HCEC 1CT (cell line): ENCODE measurements around the gene CD7.

ENCODE experiments used
- DNase-seq: peaks from one replicate; pipeline ENCODE4 v3.0.0-alpha.2; 2017

CD7 gene

DNA sequence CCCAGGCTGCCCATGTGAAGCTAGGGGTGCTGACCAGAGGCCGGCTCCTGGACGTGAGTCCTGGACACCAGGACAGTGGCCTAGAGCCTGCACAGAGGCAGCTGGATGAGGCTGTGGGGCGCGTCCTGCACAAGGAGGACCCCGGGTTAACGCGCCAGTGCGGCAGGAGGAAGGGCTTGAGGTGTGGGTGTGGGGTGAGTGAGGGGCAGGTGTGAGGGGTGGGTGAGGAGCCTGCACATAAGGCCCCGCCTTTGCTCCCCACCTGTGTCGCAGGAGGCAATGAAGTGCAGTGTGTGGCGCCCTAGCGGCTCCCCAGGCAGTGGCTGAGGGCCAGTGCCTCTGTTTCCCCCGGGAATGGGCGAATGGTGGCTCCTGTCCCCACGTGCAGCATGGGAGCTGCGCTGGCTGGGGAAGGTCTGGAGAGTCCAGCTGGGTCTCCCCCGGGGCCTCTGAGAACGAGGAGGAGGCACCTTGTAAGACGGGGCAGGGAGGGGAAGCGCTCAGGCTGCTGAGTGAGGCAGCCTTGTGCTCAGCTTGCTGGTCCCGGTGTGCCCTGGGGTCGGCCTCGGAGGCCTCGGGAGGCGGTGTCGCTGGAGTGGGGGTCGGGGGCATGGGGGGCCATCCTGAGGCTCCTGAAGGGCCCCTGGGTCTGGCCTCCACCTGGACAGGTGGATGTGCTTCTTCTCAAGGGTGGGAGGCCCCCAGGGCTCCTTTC, 3.2 kb downstream of the CD7 start:
- DNase-seq = no peak

DNA sequence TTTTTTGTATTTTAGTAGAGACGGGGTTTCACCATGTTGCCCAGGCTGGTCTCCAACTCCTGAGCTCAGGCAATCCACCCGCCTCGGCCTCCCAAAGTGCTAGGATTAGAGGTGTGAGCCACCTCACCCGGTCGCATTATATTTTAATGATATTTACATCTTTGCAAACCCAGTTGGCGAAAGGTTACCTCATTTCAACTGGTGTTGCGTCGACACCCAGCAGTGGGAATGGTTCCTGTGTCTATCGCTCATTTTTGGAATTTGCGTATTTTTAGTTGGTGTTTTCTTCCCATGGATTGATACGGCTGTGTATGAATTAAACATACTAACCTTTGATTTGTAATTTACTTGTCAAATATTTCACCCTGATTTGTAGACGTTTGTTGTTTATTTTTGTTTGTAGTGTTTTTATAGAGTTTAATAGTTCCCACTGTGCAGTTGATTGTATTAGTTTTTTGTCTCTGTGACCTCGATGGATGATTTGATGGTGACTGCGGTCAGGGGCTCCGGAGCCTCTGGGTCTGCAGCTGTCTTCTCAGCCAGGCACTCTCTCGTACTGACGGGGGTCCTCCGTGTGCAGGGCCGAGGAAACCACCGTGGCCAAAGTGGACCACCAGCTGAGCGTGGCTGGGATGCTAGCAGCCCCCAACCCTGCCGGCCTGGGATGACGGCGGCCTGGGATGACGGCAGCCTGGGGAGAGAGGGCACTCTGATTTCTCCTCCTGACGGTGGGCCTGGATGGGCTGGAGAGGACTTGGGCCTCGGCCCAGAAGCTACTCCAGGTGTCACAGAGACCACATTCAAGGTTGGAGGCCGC, 4.0 kb downstream of the CD7 start:
- DNase-seq = no peak

- DNase-seq = no peak
Measured at GRCh38 chr17:82311971-82312370, 5.4 kb downstream of the CD7 start.

DNA sequence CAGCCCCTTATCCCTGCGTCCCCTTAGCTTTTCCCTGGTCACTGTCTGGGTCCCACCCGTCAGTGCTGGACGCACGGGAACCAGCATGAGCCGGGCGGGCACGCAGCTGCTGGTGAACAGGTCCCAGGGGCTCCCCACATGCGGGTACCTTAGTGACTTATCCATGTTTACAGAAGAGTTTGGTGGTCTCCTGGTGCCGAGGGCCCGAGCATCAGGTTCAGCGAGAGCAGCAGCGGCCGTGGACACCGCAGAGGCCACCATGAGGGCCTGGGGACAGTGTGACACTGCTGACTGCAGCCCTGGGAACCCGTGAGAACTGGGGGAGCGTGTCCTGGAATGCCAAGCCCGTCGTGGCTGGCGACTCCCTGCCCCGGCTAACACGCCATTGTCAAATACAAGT, 6.5 kb downstream of the CD7 start:
- DNase-seq = no peak

GRCh38 chr17:82309656-82310570, 7.5 kb downstream of the CD7 start:
- no peak for DNase-seq

DNA sequence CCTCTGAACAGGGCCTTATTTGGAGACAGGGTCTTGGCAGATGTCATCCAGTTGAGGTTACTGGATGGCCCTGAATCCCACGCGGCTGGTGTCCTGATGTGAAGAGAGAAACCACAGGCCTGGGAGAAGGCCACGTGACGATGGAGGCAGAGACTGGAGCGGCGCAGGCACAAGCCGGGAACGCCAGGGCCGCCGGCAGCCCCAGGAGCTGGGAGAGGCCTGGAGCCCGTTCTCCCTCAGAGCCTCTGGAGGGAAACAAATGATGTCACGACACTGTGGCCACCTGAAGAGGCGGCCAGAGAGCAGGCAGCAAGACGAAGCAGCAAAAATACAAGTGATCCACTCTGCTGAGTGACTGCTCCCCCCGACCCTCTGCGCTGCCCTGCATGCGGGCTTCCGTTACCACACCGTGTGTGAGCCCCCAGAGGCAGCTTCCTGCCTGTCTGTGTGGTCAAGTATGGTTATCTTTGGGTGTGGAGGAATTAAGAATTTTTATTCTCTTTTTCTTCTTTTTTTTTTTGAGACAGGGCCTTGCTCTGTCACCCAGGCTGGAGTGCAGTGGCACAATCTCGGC, 11.6 kb downstream of the CD7 start:
- no peak for DNase-seq

- no peak for DNase-seq
Measured at GRCh38 chr17:82304826-82305726, 12.3 kb downstream of the CD7 start.

GRCh38 chr17:82303944-82304808, 13.2 kb downstream of the CD7 start:
- DNase-seq = no peak

GRCh38 chr17:82302991-82303943, 14.1 kb downstream of the CD7 start:
- no peak for DNase-seq

DNA sequence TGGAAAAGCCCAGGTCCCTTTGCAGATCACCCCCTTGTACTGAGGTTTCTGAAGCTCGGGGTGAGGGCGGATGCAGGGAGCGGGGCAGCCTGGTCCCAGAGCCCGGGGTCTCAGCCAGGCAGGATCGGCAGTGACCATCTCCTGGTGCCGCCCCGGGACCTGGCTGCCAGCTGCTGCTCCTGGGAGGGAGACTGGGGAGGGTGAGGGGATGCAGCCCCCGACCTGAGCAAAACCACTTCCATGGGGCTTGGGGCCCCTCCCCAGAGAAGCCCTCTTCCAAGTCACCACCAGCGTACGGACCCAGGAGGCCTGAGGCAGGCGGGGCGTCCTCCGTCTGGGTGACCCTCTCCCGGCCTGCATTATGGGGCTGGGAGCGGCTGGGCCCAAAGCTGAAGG, 14.8 kb downstream of the CD7 start:
- no peak for DNase-seq

DNA sequence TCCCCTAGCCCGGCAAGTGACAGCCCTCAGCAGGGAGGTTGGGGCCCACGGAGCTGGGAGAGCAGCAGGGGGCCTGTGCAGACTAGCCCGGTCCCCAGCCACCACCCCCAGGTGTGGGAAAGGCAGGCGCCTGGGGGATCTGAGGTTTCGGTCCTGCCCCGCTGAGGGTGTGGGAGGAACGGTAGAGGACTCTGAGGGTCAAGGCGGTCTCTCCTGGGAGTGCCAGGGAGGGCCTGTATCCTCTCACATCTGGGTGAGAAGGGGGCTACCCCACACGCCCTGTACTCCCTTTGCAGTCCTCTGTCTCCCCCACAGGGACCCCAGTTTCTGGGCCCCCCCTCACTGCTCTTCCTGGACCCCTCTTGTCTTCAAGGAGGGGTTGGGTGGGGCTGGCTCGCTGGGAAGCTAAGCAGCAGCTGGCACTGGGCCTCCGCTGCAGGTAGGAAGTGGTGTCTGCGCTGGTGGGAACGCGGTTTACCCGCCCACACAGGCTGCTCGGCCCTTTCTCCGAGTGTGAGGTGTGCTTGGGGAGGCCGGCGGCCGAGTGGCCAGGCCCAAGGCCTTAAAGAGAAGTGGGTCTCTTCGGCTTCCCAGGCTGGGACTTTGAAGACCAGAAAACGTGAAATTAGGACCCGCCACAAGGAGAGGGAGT, 15.4 kb downstream of the CD7 start:
- DNase-seq = no peak

DNA sequence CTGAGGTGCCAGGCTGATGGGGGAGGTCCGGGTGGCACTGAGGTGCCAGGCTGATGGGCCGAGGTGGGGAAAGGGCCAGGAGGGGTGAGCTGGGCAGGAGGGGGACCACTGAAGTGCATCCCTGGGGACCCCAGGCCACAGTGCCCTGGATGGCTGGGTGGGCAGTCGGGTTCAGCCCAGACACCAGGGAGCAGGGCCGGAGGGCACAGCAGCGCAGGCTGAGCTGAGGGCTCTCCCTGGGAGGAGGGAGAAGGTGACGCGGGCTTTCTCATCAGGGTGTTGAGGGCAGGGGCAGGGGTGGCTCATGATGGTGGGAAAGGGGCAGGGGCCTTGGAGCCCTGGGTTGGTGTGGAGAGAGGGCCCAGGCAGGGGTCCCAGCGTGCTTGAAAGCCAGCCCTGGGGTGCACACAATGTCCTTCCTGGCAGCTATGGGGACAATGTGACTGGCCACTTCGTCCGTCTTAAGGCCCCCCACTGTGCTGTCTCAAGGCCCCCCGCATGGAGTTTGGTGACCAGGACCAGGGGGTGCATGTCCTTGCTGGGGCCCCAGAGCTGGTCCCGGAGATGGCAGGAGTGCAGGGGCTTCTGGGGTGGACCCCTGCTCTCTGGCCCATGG, 16.0 kb downstream of the CD7 start:
- no peak for DNase-seq

DNA sequence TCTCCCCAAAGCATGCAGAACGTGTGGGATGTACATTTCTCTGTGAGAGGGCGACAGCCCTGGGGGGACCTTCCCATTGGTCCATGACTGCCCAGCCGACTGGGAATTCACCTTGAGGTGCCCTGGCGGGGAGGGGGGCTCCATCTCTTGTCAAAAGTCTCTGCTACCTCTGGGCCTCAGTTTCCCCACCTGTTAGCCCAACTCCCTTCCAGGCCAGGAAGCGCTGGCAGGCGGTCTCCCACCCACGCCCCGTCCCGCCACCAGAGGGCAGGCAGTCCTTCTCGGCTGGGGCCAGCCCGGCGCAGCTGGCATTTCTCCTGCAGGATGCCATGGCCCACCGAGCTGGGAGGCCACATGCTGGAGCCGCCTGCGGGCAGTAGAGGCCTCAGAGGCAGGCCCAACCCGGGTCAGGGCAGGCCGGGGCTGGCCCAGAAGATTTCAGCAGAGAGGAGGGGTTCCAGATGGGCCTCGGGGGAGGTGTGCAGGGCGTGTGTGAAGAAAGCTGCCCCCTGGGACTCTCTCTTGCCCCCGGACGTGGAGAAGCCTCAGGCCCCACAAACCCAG, 16.6 kb downstream of the CD7 start:
- DNase-seq = peak; percentile 24

- DNase-seq = no peak
Measured at GRCh38 chr17:82300228-82300627, 17.2 kb downstream of the CD7 start.

DNA sequence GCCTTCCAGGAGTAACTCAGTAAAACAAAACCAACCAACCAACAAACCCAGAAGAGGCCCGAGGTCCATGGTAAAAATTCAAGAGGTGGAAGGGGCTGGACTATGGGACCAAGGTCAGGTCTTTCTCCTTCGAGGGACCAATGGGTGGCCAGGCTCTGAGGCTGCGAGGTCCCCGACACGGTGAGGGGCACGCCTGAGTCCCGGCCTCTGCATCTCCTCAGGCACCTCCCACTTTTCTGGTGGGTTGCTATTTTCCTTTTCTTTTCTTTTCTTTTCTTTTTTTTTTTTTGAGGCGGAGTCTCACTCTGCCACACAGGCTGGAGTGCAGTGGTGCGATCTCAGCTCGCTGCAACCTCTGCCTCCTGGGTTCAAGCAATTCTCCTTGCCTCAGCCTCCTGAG, 18.0 kb downstream of the CD7 start:
- no peak for DNase-seq

- DNase-seq = no peak
Measured at GRCh38 chr17:82298538-82299421, 18.6 kb downstream of the CD7 start.
